K562 (cell line): ENCODE data around the gene TESK2. TPM values are rescaled to one million over a fixed set of nuclear protein-coding genes. Genes with fewer than 3 reads are reported as not detected.

Experiments used
- BCOR ChIP-seq: fragments of 450-650 bp; IDR thresholded peaks from 2 replicates; pipeline ENCODE4 v1.6.1; 2016
- CC2D1A ChIP-seq: fragments of 450-650 bp; IDR thresholded peaks from 2 replicates; pipeline ENCODE4 v1.6.1; 2017; ENCODE audit warnings: mild to moderate bottlenecking
- CCAR2 ChIP-seq: fragments of 200-400 bp; formaldehyde crosslinking; IDR thresholded peaks from 2 replicates; pipeline ENCODE4 v1.6.1; 2017; ENCODE audit warnings: mild to moderate bottlenecking, low read depth, low read length
- CHD2 ChIP-seq: IDR thresholded peaks from 2 replicates; pipeline ENCODE4 v1.6.1; 2011; ENCODE audit warnings: low read depth, low read length
- CREBBP ChIP-seq: IDR thresholded peaks from one replicate; pipeline ENCODE4 v1.6.1; 2012; ENCODE audit warnings: low read depth, mild to moderate bottlenecking, control low read depth, inconsistent platforms, low read length
- DACH1 ChIP-seq: fragments of 450-650 bp; IDR thresholded peaks from 2 replicates; pipeline ENCODE4 v1.6.1; 2018; ENCODE audit not compliant: partially characterized antibody
- FOS ChIP-seq: IDR thresholded peaks from 3 replicates; pipeline ENCODE4 v1.6.1; 2011; ENCODE audit not compliant: insufficient read length; ENCODE audit errors: extremely low read depth
- HDAC3 ChIP-seq: fragments of 450-650 bp; IDR thresholded peaks from 2 replicates; pipeline ENCODE4 v1.6.1; 2018; ENCODE audit warnings: borderline replicate concordance, mild to moderate bottlenecking, moderate library complexity; ENCODE audit not compliant: partially characterized antibody
- IFI16 ChIP-seq: fragments of 250-450 bp; sonication (Bioruptor Pico); IDR thresholded peaks from 2 replicates; pipeline ENCODE4 v2.1.2; 2022; ENCODE audit warnings: mild to moderate bottlenecking, inconsistent platforms
- KAT2B ChIP-seq: IDR thresholded peaks from one replicate; pipeline ENCODE4 v1.6.1; 2012; ENCODE audit warnings: low read depth, mild to moderate bottlenecking, control low read depth, inconsistent platforms, low read length, moderate library complexity
- KDM5B ChIP-seq: fragments of 200-600 bp; sonication (generic); IDR thresholded peaks from 2 replicates; pipeline ENCODE4 v1.6.1; 2012; ENCODE audit warnings: low read depth, mild to moderate bottlenecking, moderate library complexity, low read length, control low read depth, inconsistent platforms; ENCODE audit not compliant: insufficient replicate concordance
- KLF6 ChIP-seq: fragments of 250-450 bp; sonication (Bioruptor Pico); IDR thresholded peaks from 2 replicates; pipeline ENCODE4 v1.4.0; 2020; ENCODE audit warnings: mild to moderate bottlenecking, moderate library complexity, borderline replicate concordance
- NCOA1 ChIP-seq: fragments of 450-650 bp; IDR thresholded peaks from 2 replicates; pipeline ENCODE4 v1.6.1; 2016; ENCODE audit warnings: low read depth
- PTBP1 ChIP-seq: fragments of 200-400 bp; formaldehyde crosslinking; IDR thresholded peaks from 2 replicates; pipeline ENCODE4 v1.6.1; 2017; ENCODE audit warnings: low read depth, low read length
- TCFL5 ChIP-seq: fragments of 250-450 bp; sonication (Bioruptor Pico); conservative IDR thresholded peaks from 2 replicates; pipeline ENCODE4 v1.6.1; 2021; ENCODE audit warnings: mild to moderate bottlenecking, moderate library complexity, matching md5 sums
- ZBED1 ChIP-seq: IDR thresholded peaks from 2 replicates; pipeline ENCODE4 v1.6.1; 2014
- ZC3H11A ChIP-seq: IDR thresholded peaks from 2 replicates; pipeline ENCODE4 v1.6.1; 2012; ENCODE audit warnings: low read depth, low read length, improper control_type of control experiment
- ZKSCAN8 ChIP-seq: fragments of 200-800 bp; sonication (Bioruptor generic); IDR thresholded peaks from 2 replicates; pipeline ENCODE4 v1.6.1; 2016; ENCODE audit warnings: missing genetic modification characterization, missing compliant biosample characterization
- ZNF239 ChIP-seq: fragments of 250-450 bp; sonication (Bioruptor Pico); IDR thresholded peaks from 2 replicates; pipeline ENCODE4 v1.4.0; 2020; ENCODE audit warnings: mild to moderate bottlenecking
- ZNF707 ChIP-seq: fragments of 250-450 bp; sonication (Bioruptor Pico); conservative IDR thresholded peaks from 2 replicates; pipeline ENCODE4 v1.8.0; 2022; ENCODE audit warnings: inconsistent platforms, mild to moderate bottlenecking, moderate library complexity
- polyA plus RNA-seq, 8 experiments: library from polyadenylated mRNA; depleted of rRNA in 4 of 8; stranded (reverse) in 5 of 8; unstranded in 3 of 8; fragments of >200 nt; fragmentation: Nextera tagmentation in 2 of 8; fragmentation: Illumina TruSeq in 1 of 8; extraction: Ambion mirVana in 2 of 8; extraction: Trizol in 1 of 8; gene quantifications; 2 replicates each; pipeline versions ENCODE4 v1.2.1 to v1.2.3, GENCODE V29; 2011 to 2014; ENCODE audit warnings: inconsistent platforms in 1 of 8, missing spikeins in 1 of 8
- total RNA-seq, 7 experiments: library from RNA; depleted of rRNA in 6 of 7; stranded (reverse); fragments of >200 nt in 6 of 7; fragmentation: Illumina TruSeq in 2 of 7; extraction: Trizol in 2 of 7; gene quantifications; 2 replicates each; pipeline versions ENCODE4 v1.2.1 to v1.2.3, GENCODE V29; 2011 to 2021; ENCODE audit warnings: low replicate concordance in 1 of 7
- TF ChIP-seq, protein P1 (sequence below): fragments of 450-650 bp; formaldehyde crosslinking; IDR thresholded peaks from 2 replicates; pipeline ENCODE4 v1.4.0; 2020; ENCODE audit warnings: mild to moderate bottlenecking
- TF ChIP-seq, protein P2 (sequence below): fragments of 250-450 bp; sonication (Bioruptor Pico); IDR thresholded peaks from 2 replicates; pipeline ENCODE4 v1.8.0; 2021; ENCODE audit warnings: moderate library complexity, mild to moderate bottlenecking, inconsistent platforms
- TF ChIP-seq, protein P3 (sequence below): fragments of 450-650 bp; IDR thresholded peaks from 2 replicates; pipeline ENCODE4 v1.6.1; 2017; ENCODE audit warnings: antibody characterized with exemption
- TF ChIP-seq, protein P4 (sequence below): fragments of 450-650 bp; IDR thresholded peaks from 2 replicates; pipeline ENCODE4 v1.6.1; 2016; ENCODE audit warnings: mild to moderate bottlenecking

TESK2 gene
- total and polyA plus RNA-seq, 9 of the 15 experiments (the other 6 are each of a cell fraction or from before 2014, with no cell fraction given) = 1.6 to 5.3 (median 3.7) TPM

DNA sequence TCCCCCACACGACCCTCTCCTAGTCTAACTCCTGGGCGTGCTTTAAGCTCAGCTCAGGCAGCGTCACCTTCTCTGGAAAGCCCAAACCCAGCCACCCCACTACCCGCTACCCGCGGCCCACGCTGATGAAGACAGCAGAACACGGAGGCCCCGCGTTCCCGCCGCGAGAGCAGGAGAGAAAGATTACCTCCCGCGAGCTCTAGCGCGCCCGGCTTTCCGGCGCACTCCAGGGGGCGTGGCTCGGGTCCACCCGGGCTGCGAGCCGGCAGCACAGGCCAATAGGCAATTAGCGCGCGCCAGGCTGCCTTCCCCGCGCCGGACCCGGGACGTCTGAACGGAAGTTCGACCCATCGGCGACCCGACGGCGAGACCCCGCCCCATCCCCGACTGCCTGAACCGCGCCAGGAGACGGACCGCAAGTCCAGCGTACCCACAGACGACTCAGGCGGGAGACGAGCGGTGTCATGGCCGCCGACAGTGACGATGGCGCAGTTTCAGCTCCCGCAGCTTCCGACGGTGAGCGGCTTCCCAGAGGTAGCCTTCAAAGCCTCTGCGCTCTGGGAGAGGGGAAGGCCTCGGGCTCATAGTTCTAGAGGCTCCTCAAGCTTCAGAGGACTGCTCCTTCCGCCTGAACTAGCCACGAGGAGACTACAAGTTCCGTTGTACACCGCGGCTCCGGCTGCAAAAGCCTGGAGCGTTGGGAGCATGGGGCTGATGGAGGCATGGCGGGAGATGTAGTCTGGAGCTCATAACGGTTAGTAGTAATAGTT, 151.0 kb downstream of the TESK2 start, which contains the start of the genes MUTYH and TOE1 (continued):
- TF ChIP-seq KAT2B = no peak
- TF ChIP-seq BCOR = no peak; the same call in 1 of the 2 replicates
- TF ChIP-seq CCAR2 = no peak
- TF ChIP-seq KDM5B = peak; percentile 90
- 0 out of 2 replicates have a peak, but pooled peaks have one; percentile 33 for TF ChIP-seq PTBP1
- no peak for TF ChIP-seq CREBBP
- TF ChIP-seq, protein P1, sequence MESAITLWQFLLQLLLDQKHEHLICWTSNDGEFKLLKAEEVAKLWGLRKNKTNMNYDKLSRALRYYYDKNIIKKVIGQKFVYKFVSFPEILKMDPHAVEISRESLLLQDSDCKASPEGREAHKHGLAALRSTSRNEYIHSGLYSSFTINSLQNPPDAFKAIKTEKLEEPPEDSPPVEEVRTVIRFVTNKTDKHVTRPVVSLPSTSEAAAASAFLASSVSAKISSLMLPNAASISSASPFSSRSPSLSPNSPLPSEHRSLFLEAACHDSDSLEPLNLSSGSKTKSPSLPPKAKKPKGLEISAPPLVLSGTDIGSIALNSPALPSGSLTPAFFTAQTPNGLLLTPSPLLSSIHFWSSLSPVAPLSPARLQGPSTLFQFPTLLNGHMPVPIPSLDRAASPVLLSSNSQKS (CRISPR knock-in tag) = no peak
- peak; percentile 73 for TF ChIP-seq ZBED1
- TF ChIP-seq ZNF239 = no peak
- no peak for TF ChIP-seq DACH1
- TF ChIP-seq IFI16 (CRISPR knock-in tag) = no peak
- peak; percentile 90 for TF ChIP-seq CHD2
- TF ChIP-seq ZNF707 = no peak
- TF ChIP-seq, protein P2, sequence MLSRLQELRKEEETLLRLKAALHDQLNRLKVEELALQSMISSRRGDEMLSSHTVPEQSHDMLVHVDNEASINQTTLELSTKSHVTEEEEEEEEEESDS (CRISPR knock-in tag) = no peak
- TF ChIP-seq, protein P3, sequence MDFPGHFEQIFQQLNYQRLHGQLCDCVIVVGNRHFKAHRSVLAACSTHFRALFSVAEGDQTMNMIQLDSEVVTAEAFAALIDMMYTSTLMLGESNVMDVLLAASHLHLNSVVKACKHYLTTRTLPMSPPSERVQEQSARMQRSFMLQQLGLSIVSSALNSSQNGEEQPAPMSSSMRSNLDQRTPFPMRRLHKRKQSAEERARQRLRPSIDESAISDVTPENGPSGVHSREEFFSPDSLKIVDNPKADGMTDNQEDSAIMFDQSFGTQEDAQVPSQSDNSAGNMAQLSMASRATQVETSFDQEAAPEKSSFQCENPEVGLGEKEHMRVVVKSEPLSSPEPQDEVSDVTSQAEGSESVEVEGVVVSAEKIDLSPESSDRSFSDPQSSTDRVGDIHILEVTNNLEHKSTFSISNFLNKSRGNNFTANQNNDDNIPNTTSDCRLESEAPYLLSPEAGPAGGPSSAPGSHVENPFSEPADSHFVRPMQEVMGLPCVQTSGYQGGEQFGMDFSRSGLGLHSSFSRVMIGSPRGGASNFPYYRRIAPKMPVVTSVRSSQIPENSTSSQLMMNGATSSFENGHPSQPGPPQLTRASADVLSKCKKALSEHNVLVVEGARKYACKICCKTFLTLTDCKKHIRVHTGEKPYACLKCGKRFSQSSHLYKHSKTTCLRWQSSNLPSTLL = no peak
- TF ChIP-seq FOS = no peak
- peak; percentile 75; the same call in 1 of the 2 replicates for TF ChIP-seq ZC3H11A
- TF ChIP-seq, protein P4, sequence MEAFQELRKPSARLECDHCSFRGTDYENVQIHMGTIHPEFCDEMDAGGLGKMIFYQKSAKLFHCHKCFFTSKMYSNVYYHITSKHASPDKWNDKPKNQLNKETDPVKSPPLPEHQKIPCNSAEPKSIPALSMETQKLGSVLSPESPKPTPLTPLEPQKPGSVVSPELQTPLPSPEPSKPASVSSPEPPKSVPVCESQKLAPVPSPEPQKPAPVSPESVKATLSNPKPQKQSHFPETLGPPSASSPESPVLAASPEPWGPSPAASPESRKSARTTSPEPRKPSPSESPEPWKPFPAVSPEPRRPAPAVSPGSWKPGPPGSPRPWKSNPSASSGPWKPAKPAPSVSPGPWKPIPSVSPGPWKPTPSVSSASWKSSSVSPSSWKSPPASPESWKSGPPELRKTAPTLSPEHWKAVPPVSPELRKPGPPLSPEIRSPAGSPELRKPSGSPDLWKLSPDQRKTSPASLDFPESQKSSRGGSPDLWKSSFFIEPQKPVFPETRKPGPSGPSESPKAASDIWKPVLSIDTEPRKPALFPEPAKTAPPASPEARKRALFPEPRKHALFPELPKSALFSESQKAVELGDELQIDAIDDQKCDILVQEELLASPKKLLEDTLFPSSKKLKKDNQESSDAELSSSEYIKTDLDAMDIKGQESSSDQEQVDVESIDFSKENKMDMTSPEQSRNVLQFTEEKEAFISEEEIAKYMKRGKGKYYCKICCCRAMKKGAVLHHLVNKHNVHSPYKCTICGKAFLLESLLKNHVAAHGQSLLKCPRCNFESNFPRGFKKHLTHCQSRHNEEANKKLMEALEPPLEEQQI = no peak
- TF ChIP-seq CC2D1A = no peak
- no peak for TF ChIP-seq HDAC3
- 0 out of 2 replicates have a peak, but pooled peaks have one; percentile 38 for TF ChIP-seq NCOA1
- no peak for TF ChIP-seq ZKSCAN8 (CRISPR knock-in tag)
- TF ChIP-seq KLF6 (CRISPR knock-in tag) = no peak
- no peak for TF ChIP-seq TCFL5
